ENCODE measurements around the gene UBE4B.
"Not testable (repeated sequence)": the region's sequence is repeated elsewhere in the genome, so short reads cannot be mapped to it uniquely, and the experiment has no call there.

The UBE4B gene

GRCh38 chr1:10032590-10033358 is at the start of gene UBE4B:
Gene UBE4B (plus strand): TSS chr1:10032958. CDS start chr1:10033671, 713 bp downstream.
- no peaks in the 10 kb centered on the region for H3K36me3 Mint-ChIP-seq
- ATAC-seq (ENCODE audit: low read depth) (peak; percentile 93), DNase-seq (ENCODE audit: low spot score in 2 of 2) (peak; percentile 95 to 99)
- no peaks in the 10 kb centered on the region for H3K9me3 Mint-ChIP-seq
- no peaks in the 10 kb centered on the region for H3K27me3 Mint-ChIP-seq
- H3K4me3 Mint-ChIP-seq: peak within 1 kb of the TSS; percentile 98
- H3K27ac Mint-ChIP-seq: peak within 1 kb of the TSS; percentile 97
- peaks cover 20% of the 10 kb centered on the region for H3K4me1 Mint-ChIP-seq

- Mint-ChIP-seq H3K4me1 (no peaks in the 10 kb centered on the region), H3K9me3 (no peaks in the 10 kb centered on the region), H3K4me3 (no peak overlapping the region), H3K36me3 (peaks cover 10% of the 10 kb centered on the region), H3K27me3 (no peaks in the 10 kb centered on the region), H3K27ac (no peak overlapping the region)
- ATAC-seq (ENCODE audit: low read depth) (no peak), DNase-seq (ENCODE audit: low spot score in 2 of 2) (no peak)
These were observed 48.5 kb upstream of the UBE4B start for GRCh38 chr1:9984253-9984652.

- Mint-ChIP-seq H3K27ac (no peak overlapping the region), H3K4me3 (no peak overlapping the region), H3K36me3 (peaks cover 10% of the 10 kb centered on the region), H3K9me3 (no peaks in the 10 kb centered on the region), H3K4me1 (no peaks in the 10 kb centered on the region), H3K27me3 (no peaks in the 10 kb centered on the region)
- ATAC-seq (ENCODE audit: low read depth) (no peak), DNase-seq (ENCODE audit: low spot score in 2 of 2) (no peak)
These were observed 47.8 kb upstream of the UBE4B start for GRCh38 chr1:9985001-9985400.

- no peak overlapping the region for H3K27ac Mint-ChIP-seq
These were observed 43.0 kb upstream of the UBE4B start for GRCh38 chr1:9989773-9990172.

DNA sequence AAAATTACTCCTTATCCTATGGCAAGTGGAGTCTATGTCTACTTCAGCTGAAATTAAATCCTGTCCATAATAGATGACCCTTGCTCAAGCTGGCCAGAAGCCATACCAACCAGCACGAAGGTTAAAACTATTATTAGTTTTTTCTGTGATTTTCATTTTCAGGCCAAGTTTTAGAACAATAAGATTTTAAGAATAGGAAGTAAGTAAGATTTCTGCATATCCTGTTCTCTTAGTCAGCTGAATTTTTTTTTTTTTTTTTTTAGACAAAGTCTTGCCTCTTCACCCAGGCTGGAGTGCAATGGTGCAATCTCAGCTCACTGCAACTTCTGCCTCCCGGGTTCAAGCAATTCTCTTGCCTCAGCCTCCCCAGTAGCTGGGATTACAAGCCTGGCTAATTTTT is 41.8 kb upstream of the UBE4B start:
- Mint-ChIP-seq H3K27ac (no peak overlapping the region), H3K27me3 (peaks cover 1% of the 10 kb centered on the region), H3K36me3 (no peaks in the 10 kb centered on the region), H3K4me1 (peaks cover 5% of the 10 kb centered on the region), H3K9me3 (no peaks in the 10 kb centered on the region), H3K4me3 (no peak overlapping the region)
- DNase-seq (ENCODE audit: low spot score in 2 of 2): no peak
- no peak for ATAC-seq (ENCODE audit: low read depth)

More at GRCh38 chr1:9989773-9990172, 43.0 kb upstream of the UBE4B start:
- ATAC-seq (ENCODE audit: low read depth) (no peak), DNase-seq (ENCODE audit: low spot score in 2 of 2) (no peak)
- H3K9me3 Mint-ChIP-seq: no peaks in the 10 kb centered on the region
- peaks cover 5% of the 10 kb centered on the region for H3K4me1 Mint-ChIP-seq
- H3K36me3 Mint-ChIP-seq: peaks cover 2% of the 10 kb centered on the region
- peaks cover 1% of the 10 kb centered on the region for H3K27me3 Mint-ChIP-seq
- no peak overlapping the region for H3K4me3 Mint-ChIP-seq

DNA sequence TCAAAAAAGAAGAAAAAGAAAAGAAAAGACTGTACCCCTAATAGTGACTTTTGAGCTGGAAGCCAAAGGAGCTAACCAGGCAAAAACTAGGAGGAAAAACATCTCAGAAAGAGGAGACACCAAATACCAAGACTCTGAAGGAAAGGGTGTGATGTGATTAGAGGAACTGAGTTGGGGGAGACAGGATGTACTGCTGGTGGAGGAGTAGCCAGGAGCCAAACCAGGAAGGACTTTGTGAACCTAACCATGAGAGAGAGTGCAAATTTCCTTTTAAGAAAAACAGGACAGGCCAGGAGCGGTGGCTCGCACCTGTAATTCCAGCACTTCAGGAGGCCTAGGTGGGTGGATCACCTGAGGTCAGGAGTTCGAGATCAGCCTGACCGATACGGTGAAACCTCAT is 39.8 kb upstream of the UBE4B start:
- H3K4me3 Mint-ChIP-seq: no peak overlapping the region
- ATAC-seq (ENCODE audit: low read depth) (no peak), DNase-seq (ENCODE audit: low spot score in 2 of 2) (no peak)
- no peaks in the 10 kb centered on the region for H3K9me3 Mint-ChIP-seq
- H3K27me3 Mint-ChIP-seq: peaks cover 7% of the 10 kb centered on the region
- H3K36me3 Mint-ChIP-seq: no peaks in the 10 kb centered on the region
- H3K4me1 Mint-ChIP-seq: peaks cover 13% of the 10 kb centered on the region
- H3K27ac Mint-ChIP-seq: no peak overlapping the region

GRCh38 chr1:9993561-9994075 is 39.1 kb upstream of the UBE4B start:
- Mint-ChIP-seq H3K9me3 (no peaks in the 10 kb centered on the region), H3K27ac (no peak overlapping the region), H3K36me3 (no peaks in the 10 kb centered on the region), H3K27me3 (peaks cover 8% of the 10 kb centered on the region), H3K4me1 (peaks cover 14% of the 10 kb centered on the region), H3K4me3 (no peak overlapping the region)
- no peak for ATAC-seq (ENCODE audit: low read depth)
- DNase-seq (ENCODE audit: low spot score in 2 of 2): no peak

DNA sequence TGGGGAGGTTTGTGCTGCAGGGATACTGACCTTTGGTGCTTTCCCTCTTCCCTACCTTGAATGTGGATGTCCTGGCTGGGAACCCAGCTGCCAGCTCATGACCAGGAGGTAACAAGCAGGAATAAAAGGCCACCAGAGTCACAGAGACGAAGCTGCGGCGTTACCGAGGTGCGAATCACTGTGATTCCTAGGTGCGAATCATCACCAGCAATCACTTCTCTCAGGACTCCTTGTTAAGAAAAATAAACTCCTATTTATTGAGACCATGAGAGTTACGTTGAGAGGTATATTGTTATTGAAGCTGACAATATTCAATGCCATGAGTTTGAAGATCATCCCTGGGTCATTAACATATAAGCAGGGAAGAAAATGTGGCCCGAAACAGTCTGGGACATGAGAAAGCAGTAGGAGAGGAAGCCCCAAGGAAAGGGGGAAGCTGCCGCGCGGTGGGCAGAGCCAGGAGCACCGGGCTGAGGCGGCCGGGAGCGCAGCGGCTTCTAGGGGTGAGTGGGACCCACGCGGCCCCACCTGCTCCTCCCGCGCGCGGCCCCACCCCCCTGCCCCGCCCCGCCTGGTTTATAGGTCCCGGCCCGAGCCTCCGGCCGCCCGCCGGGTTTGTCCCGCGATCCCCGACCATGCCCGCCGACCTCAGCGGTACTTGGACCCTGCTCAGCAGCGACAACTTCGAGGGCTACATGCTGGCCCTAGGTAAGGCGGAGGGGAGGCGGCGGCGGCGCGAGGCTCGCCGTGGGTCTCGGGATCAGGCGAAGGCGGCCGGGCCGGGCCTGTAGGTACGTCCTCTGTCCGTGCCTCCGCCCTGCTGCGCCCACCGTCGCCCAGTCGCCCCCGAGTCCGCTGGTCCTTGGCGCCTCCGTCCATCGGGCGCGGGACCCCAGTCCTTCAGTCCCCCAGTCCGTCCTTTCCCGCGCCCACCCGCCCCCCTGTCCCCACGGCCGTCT is 35.9 kb upstream of the UBE4B start, which contains the start of gene RBP7:
Gene RBP7, plus strand, starts transcription at position 605 of the 959 bp plus-strand sequence. Its CDS starts 31 bp downstream, at position 636.
- H3K9me3 Mint-ChIP-seq: no peaks in the 10 kb centered on the region
- peak in 1 of 2 donors; percentile 20 for DNase-seq (ENCODE audit: low spot score in 2 of 2)
- no peaks in the 10 kb centered on the region for H3K36me3 Mint-ChIP-seq
- H3K27ac Mint-ChIP-seq: no peak within 1 kb of the TSS
- peaks cover 11% of the 10 kb centered on the region for H3K4me1 Mint-ChIP-seq
- peak; percentile 65 for ATAC-seq (ENCODE audit: low read depth)
- H3K27me3 Mint-ChIP-seq: peaks cover 13% of the 10 kb centered on the region
- H3K4me3 Mint-ChIP-seq: peak within 1 kb of the TSS; percentile 85

DNA sequence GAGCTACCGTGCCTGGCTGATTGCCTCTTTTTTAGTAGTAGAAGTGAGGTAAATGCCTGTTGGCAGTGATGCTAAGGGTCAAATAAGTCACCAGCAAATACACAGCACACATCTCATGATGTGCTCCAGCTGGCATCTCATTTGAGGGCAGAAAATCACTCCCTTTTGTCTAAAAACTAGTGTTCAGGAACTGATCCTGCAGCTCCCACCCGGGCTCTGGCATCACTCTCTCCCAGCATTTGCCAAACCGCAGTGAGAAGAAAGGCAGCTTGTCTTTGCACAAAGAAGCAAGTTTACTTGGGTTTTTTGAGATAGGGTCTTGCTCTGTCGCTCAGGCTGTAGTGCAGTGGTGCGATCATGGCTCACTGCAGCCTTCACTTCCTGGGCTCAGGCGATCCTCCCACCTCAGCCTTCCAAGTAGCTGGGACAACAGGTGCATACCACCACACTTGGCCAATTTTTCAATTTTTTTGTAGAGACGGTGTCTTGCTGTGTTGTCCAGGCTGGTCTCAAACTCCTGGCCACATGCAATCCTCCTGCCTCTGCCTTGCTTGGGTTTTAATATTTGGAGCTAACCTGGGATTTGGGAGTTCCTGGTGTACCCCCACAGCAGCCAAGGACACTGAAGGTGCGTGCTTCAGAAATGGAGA is 31.6 kb upstream of the UBE4B start:
- H3K4me3 Mint-ChIP-seq: no peak overlapping the region
- no peaks in the 10 kb centered on the region for H3K9me3 Mint-ChIP-seq
- peaks cover 17% of the 10 kb centered on the region for H3K27me3 Mint-ChIP-seq
- H3K27ac Mint-ChIP-seq: no peak overlapping the region
- ATAC-seq (ENCODE audit: low read depth) (no peak), DNase-seq (ENCODE audit: low spot score in 2 of 2) (no peak)
- peaks cover 9% of the 10 kb centered on the region for H3K4me1 Mint-ChIP-seq
- no peaks in the 10 kb centered on the region for H3K36me3 Mint-ChIP-seq

- not testable (repeated sequence) for H3K4me1 Mint-ChIP-seq; H3K27ac Mint-ChIP-seq; H3K4me3 Mint-ChIP-seq; DNase-seq (ENCODE audit: low spot score in 2 of 2); H3K9me3 Mint-ChIP-seq; ATAC-seq (ENCODE audit: low read depth); H3K36me3 Mint-ChIP-seq
- H3K27me3 Mint-ChIP-seq: peaks cover 11% of the 10 kb centered on the region
These were observed 27.5 kb upstream of the UBE4B start for GRCh38 chr1:10005248-10005647.

- Mint-ChIP-seq H3K36me3 (no peaks in the 10 kb centered on the region), H3K27me3 (peaks cover 6% of the 10 kb centered on the region), H3K9me3 (no peaks in the 10 kb centered on the region), H3K4me1 (no peaks in the 10 kb centered on the region), H3K4me3 (no peak overlapping the region), H3K27ac (no peak overlapping the region)
- no peak for ATAC-seq (ENCODE audit: low read depth)
- DNase-seq (ENCODE audit: low spot score in 2 of 2): no peak
These were observed 25.6 kb upstream of the UBE4B start for GRCh38 chr1:10007169-10007568.

DNA sequence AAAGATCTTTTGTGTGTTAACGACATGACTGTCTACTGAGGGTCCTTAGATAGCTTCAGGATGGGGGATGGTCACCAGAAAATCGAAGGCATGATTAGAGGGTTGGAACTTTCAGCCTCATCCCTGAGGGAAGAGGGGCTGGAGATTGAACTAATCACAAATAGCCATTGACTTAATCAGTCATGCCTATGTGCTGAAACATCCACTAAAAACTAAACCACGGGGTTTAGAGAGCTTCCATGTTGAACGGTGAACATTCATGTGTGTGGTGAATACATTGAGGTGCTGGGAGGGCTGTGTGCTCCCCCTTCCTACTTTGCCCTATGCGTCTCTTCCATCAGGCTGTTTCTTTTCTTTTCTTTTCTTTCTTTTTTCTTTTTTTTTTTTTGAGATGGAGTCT is 18.7 kb upstream of the UBE4B start:
- no peak for ATAC-seq (ENCODE audit: low read depth)
- H3K4me3 Mint-ChIP-seq: no peak overlapping the region
- no peaks in the 10 kb centered on the region for H3K27me3 Mint-ChIP-seq
- no peaks in the 10 kb centered on the region for H3K9me3 Mint-ChIP-seq
- H3K27ac Mint-ChIP-seq: no peak overlapping the region
- H3K36me3 Mint-ChIP-seq: no peaks in the 10 kb centered on the region
- no peaks in the 10 kb centered on the region for H3K4me1 Mint-ChIP-seq
- no peak for DNase-seq (ENCODE audit: low spot score in 2 of 2)

- Mint-ChIP-seq H3K27me3 (no peaks in the 10 kb centered on the region), H3K36me3 (no peaks in the 10 kb centered on the region), H3K4me1 (no peaks in the 10 kb centered on the region), H3K9me3 (no peaks in the 10 kb centered on the region), H3K27ac (no peak overlapping the region), H3K4me3 (no peak overlapping the region)
- ATAC-seq (ENCODE audit: low read depth) (no peak), DNase-seq (ENCODE audit: low spot score in 2 of 2) (no peak)
These were observed 13.2 kb upstream of the UBE4B start for GRCh38 chr1:10019561-10019960.

All from memory B cell (primary cell).